Endothelial cell of hepatic sinusoid (primary cell): ENCODE data around the gene C19orf25.

ENCODE experiments used
- in situ Hi-C: cut with HindIII; loops from 2 replicates; pipeline ENCODE4 v1.10.0; 2017; ENCODE audit warnings: low sequenced_read_pairs

Gene C19orf25

GRCh38 chr19:1467490-1468273, 11.3 kb downstream of the C19orf25 start:
- in situ Hi-C loops, result no loop called here

DNA sequence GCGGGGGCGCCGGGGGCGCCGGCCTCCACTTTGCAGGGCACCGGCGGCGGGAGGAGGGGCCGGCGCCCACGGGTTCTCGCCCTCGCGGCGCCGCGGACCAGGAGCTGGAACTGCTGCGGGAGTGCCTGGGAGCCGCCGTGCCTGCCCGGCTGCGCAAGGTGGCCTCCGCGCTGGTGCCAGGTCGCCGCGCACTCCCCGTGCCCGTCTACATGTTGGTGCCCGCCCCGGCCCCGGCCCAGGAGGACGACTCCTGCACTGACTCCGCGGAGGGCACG, 11.9 kb downstream of the C19orf25 start:
- in situ Hi-C loops, result no loop called here

GRCh38 chr19:1466461-1467214, 12.4 kb downstream of the C19orf25 start:
- in situ Hi-C loops, result no loop called here

DNA sequence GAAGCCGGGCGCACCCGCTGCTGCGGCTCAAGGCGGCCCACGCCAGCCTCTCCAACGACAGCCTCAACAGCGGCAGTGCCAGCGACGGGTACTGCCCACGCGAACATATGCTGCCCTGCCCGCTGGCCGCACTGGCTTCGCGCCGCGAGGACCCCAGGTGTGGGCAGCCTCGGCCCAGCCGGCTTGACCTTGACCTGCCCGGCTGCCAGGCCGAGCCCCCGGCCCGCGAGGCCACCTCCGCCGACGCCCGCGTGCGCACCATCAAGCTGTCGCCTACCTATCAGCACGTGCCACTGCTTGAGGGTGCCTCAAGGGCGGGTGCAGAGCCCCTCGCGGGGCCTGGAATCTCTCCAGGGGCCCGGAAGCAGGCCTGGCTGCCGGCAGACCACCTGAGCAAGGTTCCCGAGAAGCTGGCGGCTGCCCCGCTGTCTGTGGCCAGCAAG, 13.0 kb downstream of the C19orf25 start:
- in situ Hi-C loops, result no loop called here

DNA sequence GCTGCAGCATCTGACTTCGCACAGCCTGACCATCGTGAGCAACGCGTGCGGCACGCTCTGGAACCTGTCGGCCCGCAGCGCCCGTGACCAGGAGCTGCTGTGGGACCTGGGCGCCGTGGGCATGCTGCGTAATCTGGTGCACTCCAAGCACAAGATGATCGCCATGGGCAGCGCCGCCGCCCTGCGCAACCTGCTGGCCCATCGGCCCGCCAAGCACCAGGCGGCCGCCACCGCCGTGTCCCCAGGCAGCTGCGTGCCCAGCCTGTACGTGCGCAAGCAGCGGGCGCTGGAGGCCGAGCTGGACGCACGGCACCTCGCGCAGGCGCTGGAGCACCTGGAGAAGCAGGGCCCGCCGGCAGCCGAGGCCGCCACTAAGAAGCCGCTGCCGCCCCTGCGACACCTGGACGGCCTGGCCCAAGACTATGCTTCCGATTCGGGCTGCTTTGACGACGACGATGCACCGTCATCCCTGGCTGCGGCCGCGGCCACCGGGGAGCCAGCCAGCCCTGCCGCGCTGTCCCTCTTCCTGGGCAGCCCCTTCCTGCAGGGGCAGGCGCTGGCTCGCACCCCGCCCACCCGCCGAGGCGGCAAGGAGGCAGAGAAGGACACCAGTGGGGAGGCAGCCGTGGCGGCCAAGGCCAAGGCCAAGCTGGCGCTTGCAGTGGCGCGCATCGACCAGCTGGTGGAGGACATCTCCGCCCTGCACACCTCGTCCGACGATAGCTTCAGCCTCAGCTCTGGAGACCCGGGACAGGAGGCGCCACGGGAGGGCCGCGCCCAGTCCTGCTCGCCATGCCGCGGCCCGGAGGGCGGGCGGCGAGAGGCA, 13.6 kb downstream of the C19orf25 start:
- in situ Hi-C loops, result no loop called here

GRCh38 chr19:1461862-1462261, 17.2 kb downstream of the C19orf25 start:
- in situ Hi-C loops, result no loop called here

DNA sequence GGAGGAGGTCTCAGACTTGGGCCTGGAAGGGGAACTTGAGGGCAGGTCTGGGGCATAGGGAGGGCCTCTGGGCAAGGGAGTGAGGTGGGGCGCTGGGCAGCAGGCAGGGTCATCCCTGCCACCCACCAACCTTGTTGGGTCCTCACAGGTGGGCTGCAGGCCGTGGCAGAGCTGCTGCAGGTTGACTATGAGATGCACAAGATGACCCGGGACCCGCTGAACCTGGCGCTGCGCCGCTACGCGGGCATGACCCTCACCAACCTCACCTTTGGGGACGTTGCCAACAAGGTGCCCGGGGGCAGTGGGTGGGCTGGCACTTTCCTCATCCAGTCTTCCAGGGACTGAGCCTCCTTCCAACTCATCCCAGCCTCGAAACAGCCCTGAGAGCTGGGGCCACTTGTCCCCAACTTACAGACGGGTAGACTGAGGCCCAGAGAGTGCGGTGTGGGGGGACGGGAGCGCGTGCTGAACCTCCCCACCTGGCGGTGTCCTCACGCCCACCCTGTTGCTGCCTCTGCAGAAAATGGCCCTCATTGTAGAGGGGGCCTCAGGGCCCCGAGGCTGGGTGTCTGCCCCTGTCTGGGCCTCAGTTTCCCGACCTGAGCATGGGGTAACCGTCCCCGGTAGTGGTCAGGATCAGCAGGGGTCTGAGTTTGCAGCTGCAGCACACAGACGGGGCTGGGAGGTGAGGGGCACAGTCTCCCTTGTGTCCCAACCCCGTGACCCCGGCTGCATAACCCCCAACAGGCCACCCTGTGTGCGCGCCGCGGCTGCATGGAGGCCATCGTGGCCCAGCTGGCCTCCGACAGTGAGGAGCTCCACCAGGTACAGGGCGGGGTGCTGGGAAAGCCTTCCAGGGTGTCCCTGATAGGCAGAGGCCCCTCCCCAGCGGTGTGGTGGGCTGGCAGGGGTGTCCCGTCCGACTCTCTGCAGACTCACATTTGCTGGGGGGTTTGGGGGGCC, 18.7 kb downstream of the C19orf25 start:
- in situ Hi-C loops, result no loop called here

DNA sequence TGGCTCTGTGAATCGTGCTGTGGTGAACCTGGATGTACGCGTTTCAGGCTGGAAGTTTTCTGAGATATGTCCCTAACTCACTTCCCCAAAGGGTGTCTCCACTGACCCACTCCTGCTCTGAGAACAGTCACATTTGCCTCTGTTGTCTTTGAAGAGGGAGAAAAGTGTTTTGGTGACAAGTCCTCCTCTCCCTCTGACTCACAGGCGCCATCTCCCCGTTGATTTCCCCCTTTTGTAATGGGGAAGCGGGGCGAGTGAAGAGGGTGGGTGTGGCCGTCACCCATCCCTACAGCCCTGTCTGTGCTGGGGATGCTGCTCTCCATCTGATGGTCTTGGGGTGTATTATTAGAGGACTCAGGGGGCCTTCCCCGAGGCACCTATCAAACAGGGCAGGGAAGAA, 19.5 kb downstream of the C19orf25 start:
- in situ Hi-C loops, result no loop called here

DNA sequence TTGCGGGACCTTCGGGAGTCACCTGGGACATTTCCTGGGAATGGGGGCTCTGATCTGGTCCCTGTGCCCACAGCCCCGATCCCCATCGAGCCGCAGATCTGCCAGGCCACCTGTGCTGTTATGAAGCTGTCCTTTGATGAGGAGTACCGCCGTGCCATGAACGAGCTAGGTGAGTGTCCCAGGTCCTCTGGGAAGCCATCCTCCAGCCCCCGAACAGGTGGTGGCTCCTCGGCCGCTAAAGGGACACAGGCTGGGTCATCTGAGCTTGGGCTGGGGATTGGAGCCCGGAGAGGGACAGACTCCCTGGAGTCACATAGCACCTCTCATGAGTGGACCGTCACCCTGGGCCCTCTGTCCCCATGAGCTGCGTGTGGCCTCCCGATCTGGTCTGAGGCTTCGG, 21.1 kb downstream of the C19orf25 start:
- in situ Hi-C loops, result no loop called here

DNA sequence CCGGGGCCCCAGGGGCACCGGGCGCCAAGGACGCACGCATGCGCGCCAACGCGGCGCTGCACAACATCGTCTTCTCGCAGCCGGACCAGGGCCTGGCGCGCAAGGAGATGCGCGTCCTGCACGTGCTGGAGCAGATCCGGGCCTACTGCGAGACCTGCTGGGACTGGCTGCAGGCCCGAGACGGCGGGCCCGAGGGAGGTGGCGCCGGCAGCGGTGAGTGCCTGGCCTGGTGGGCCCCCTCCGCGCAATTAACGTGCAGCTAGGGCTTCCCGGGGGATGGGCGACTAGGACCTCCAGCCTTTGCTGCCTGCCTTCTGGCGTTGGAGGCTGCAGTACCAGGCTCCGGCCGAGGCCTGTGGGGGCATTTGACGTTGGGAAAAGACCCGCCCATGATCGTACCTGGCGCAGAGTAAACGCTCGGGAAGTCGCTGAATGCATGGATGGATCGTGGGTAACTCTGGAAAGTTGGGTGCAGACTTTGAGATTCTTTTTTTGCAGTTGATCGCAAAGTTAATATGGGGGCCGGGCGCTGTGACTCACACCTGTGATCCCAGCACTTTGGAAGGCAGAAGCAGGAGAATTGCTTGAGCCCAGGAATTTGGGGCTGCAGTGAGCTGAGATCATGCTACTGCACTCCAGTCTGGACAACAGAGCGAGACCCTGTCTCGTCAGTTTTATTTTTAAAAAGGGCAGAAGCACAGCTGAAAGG, 21.8 kb downstream of the C19orf25 start:
- in situ Hi-C loops, result no loop called here

- in situ Hi-C loops, result no loop called here
These were observed 22.7 kb downstream of the C19orf25 start for GRCh38 chr19:1456121-1456900.

DNA sequence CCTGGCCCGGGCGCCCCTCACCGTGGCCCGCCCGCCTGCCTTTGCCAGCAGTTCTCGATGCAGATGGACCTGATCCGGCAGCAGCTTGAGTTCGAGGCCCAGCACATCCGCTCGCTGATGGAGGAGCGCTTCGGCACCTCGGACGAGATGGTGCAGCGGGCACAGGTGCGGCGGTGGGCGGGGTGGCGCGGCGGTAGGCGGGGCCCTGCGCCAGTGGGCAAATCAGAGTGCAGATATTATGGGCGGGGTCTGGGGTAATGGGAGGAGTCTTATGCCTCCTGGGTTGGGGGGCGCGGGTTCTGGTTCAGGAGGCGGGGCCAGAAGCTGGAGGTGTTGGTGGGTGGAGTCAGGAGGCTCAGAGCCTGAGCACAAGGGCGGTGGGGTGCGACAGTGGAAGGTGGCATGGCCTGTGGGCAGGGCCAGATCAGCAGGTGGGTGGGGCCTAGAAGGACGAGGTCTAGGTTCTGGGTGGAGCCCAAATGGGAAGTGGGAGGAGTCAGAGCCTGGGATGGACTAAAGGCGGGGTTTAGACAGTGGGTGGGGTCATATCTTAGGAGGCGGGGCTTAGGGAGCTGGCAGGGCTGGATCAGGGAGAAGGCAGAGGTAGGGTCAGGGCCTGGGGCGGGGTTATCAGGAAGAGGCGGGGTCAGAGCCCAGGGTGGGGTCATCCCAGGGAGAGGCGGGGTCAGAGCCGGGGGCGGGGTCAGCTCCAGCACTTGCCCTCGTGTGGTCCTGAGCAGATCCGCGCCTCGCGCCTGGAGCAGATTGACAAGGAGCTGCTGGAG, 23.5 kb downstream of the C19orf25 start:
- in situ Hi-C loops, result no loop called here

- in situ Hi-C loops, result no loop called here
These were observed 24.0 kb downstream of the C19orf25 start for GRCh38 chr19:1455002-1455335.

DNA sequence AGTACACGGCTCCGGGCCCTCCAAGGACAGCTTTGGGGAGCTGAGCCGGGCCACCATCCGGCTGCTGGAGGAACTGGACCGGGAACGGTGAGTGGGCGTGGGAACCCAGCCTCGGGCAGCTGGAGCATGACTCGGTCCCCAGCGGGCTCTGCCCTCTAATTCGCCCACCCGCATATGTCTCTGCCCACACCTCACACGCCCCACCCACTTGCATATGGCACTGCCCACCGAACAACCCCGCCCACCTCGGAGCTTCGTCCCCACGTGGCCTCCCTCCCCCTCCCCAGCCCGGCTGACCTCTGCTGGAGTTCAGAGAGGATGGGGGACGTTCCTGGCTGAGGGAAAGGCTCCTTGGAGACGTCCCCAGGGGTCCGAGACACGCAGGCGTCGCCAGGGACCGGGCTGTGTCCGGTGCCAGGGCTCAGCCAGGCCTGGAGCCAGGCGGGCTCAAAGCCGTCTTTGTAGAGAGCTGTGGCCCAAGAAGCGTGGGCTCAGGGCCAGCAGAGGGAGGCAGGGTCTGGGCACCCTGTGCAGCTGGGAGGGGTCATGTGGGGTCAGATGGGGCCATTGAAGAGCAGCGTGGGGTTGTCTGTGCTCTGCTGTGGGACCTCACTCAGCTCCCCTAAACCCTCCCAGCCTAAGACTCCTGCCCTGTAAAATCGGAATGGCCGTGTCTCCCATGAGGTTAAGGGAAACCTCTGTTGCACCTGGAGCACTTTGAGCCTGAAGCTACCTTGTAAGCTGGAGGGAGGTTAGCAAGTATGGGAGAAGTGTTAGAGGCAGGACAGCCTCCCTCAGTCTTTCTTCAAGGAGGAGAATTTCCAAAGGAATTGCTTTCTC, 25.3 kb downstream of the C19orf25 start:
- in situ Hi-C loops, result no loop called here

- in situ Hi-C loops, result no loop called here
These were observed 26.1 kb downstream of the C19orf25 start for GRCh38 chr19:1452802-1453524.

GRCh38 chr19:1451916-1452801, 26.9 kb downstream of the C19orf25 start:
- in situ Hi-C loops, result no loop called here
